T47D (cell line): ENCODE results near the gene AAMP.

Experiments
- DNase-seq, 2 experiments: peaks; one replicate each; pipeline versions ENCODE4 v3.0.0 to v3.0.0-alpha.2; 2011 to 2012; ENCODE audit warnings: low read depth in 1 of 2, low spot score in 1 of 2
- JUND ChIP-seq: IDR thresholded peaks from 2 replicates; pipeline ENCODE4 v1.6.1; 2012; ENCODE audit warnings: low read depth
- in situ Hi-C: cut with HindIII; loops from 2 replicates; pipeline ENCODE4 v1.10.0; 2016; ENCODE audit warnings: low sequenced_read_pairs, low pct_unique_long_range_greater_than_20kb

AAMP gene

DNA sequence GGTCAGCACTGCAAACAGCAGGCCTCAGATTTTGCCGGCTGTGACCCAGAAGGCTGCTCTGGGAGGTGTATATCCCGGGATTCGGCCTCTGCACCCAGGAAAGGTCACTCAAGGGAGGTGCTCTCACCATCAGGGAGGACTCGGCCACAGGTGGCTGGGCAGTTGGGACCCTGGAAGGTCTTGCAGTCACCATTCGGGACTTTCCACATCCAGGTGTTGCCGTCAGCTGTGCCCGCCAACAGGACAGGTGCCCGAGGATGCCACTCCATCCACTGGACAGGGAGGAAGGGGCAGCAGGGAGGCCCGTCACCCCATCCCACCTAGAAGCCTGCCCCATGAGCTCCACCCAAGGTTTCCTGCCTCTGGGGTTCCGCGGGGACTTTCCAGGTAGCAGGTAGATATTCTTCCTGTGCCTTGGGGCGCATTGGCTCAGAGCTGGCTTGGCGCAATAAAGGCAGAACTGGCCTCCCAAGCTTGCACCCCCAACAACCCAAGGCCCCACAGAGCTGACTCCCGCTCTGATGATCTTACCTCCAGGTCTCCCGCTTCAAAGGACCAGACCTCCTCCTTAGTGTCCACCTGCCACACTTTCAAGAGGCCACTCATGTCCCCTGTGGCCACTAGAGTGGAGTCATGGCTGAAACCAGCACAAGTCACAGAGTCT, 3.5 kb downstream of the AAMP start:
- TF ChIP-seq JUND, result no peak
- in situ Hi-C loops, result no loop called here
- no peak for DNase-seq

DNA sequence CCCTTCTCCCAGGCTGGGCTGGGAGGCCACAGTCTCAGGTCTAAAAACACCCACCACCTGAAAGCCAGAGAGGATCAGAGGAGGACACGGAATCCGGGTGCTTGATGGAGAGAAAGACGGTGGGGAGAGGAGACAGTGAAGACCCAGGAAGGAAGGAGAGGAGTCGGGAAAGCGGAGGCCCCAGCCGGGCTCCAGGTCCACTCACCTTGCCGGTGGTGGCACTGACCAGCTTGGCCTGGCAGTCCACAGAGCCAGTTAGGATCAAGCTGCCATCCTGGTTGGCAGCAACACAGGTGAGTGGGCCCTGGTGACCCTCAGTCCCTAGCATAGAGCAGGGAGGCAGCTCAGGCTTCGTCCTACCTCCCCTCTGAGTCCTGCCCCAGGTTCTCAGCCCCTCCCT, 4.3 kb downstream of the AAMP start:
- DNase-seq, result no peak
- in situ Hi-C loops, result no loop called here
- no peak for TF ChIP-seq JUND

DNA sequence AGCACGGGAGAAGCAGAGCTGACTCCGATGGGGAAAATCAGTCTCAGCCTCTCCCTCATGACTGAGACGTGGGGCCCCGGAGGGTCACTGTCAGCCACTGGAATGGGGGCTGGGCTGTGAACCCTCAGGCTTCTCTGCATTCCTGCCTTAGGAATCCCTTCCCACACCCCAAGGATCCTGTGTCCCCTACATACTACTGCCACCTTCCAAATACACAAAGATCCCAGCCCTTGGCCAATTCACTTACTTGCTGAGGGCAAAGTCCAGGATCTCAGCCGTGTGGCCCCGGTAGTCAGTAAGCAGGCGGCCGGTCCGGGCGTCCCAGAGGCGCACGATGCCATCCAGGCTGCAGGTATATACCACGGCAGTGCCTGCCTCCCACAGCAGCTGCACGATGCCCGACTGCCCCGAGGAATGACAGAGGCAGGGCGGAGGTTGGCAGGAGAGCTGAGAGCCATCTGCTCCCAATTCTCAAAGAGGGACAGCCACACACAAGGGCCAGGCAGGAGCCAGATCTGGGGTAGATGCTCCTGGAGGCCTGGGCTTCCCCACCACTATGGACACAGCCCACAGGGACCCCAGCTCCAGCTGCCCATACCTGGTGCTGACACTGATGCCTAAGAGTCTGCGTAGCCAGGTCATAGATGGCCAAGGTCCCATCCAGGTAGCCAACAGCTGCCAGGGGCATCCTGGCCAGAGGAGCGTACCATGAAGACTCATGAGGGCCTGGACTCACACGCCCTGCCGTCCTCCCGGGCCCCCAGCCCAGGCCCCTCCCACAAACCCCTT, 5.0 kb downstream of the AAMP start:
- TF ChIP-seq JUND, result no peak
- in situ Hi-C loops, result no loop called here
- no peak for DNase-seq

DNA sequence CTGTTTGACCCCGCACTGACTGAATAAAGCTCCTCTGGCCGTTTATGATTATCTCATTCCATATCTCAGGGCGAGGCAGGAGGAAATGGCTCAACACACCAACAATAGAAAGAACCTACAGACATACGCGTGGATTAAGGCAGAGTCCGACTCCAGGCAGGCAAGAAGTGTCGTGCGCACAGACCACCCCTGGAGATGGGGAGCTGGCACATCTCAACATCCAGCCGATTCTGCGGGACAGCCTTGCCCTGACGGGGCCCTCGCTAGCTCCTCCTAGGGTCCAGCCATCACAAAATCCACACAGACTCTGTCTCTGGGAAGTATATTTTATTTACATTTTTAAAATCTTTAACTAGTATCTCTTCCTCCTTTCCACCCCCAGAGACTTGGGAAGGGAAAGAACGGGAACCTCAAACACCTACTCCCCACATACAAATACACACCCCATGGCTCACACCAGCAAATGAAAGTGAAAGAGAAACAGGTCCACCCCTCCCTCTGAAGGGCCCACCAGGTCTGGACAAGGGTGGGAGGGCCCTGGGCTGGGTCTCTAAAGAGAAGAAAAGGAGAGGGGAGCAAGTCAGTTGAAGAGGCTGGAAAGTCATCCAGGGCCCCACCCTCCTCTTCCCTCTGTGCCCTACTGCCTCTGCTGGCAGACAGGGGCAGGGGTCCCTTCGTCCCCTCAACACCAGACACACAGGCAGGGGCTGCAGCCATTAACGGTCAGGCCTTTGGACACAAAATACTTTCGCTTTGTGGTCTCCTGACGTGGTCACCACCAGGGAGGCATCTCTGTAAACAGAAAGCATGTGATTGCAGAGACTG, 5.9 kb downstream of the AAMP start:
- TF ChIP-seq JUND, result no peak
- no peak for DNase-seq
- in situ Hi-C loops, result no loop called here

DNA sequence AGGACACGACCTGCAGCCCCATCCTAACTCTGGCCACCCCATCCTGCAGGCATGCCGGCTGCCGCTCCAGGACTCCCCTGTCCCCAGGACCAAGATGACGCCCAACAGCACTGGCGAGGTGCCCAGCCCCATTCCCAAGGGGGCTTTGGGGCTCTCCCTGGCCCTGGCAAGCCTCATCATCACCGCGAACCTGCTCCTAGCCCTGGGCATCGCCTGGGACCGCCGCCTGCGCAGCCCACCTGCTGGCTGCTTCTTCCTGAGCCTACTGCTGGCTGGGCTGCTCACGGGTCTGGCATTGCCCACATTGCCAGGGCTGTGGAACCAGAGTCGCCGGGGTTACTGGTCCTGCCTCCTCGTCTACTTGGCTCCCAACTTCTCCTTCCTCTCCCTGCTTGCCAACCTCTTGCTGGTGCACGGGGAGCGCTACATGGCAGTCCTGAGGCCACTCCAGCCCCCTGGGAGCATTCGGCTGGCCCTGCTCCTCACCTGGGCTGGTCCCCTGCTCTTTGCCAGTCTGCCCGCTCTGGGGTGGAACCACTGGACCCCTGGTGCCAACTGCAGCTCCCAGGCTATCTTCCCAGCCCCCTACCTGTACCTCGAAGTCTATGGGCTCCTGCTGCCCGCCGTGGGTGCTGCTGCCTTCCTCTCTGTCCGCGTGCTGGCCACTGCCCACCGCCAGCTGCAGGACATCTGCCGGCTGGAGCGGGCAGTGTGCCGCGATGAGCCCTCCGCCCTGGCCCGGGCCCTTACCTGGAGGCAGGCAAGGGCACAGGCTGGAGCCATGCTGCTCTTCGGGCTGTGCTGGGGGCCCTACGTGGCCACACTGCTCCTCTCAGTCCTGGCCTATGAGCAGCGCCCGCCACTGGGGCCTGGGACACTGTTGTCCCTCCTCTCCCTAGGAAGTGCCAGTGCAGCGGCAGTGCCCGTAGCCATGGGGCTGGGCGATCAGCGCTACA, 7.0 kb downstream of the AAMP start:
- no peak for TF ChIP-seq JUND
- no peak for DNase-seq
- in situ Hi-C loops, result no loop called here

DNA sequence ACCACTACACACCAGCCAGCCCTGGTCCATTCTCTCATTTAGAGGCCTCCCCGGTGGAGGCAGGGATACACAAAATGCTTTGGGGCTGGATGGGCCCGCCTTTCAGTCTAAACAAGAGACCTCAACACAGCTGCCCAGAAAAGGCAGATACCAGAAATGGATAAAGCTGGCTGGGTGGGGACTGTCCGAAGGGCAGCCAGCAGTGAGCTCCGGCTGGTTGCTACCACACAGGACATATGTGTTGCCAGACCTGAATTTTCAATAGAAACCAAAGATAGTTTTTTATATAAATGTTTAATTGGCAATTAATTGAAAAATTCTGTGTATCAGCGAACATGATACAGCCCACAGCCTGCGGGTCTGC, 7.7 kb downstream of the AAMP start:
- in situ Hi-C loops, result no loop called here
- TF ChIP-seq JUND, result no peak
- DNase-seq, result no peak

DNA sequence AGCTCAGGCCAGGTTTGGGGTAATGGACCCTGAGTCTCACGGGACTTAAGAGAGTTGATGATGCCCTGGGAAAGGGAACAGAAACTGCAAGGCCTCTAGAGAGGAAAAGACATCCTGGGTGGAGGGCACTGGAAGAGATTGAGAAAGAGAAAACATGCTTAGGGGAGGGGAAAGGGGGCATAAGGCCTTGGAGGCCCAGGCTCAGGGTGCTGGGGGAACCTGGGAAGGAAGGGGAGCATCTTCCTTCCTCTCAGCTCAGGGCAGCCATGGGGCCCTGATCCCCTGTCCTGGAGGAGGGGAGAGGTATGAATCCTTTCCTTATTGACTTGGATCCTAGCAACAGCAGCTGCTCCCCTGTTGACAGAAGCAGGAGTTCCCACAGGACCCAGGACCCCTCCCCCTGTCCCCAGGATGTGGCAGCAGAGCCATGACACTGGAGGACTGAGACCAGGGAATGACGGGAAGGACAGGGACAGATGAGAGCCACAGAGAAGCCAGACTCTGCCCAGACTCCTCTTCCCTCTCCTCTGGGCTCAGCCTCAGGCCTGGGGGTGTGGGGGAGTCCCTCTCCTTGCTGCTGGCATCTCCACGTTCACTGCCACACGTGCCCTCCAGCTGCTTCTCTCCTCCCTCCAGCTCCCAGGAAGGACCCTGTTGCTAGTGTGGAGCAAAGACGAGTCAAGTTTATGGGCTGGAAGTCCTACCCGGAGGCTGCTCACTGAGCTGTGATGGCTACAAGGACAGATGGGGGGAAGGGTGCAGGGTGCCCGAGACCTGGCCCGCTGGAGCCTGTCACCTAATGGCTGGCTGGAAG, 8.3 kb downstream of the AAMP start:
- in situ Hi-C loops, result no loop called here
- no peak for TF ChIP-seq JUND
- no peak for DNase-seq

DNA sequence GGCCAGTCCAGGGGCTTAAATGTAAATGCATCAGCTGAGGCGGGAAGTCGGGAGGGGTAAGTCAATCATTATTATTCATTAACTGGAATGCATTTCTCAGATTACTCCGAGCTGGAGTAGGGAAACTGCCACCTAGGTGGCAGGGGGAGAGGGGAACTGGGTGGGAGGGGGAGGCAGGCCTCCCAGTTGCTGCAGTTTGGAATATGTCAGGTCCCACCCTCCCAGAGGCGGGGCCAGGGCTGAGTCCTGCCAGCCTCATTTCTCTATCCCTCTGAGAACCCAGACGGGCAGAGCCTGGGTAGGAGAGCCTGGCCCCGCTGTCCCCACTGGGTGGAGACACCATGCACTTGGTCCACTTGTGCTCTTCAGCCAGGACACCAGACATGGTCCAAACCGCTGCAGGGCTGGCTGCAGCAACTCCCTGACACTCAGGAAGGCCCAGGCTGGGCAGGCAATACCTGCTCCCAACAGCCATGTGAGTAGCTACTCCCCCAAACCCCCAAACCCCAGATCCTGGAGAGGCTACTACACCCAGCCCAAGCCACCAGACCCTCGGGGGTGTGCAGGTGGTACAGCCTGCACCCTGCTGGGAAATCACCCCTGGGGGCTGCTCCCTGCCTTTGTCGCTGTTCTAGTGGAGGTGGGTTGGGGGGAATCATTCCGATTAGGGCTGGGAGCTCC, 9.1 kb downstream of the AAMP start, which contains the start of gene GPBAR1:
Gene GPBAR1 (plus strand): TSS at position 274 of the 681 bp plus-strand sequence. CDS start 1,710 bp downstream, outside the sequence.
- peak in 1 of 2 experiments; percentile 33 for DNase-seq

DNA sequence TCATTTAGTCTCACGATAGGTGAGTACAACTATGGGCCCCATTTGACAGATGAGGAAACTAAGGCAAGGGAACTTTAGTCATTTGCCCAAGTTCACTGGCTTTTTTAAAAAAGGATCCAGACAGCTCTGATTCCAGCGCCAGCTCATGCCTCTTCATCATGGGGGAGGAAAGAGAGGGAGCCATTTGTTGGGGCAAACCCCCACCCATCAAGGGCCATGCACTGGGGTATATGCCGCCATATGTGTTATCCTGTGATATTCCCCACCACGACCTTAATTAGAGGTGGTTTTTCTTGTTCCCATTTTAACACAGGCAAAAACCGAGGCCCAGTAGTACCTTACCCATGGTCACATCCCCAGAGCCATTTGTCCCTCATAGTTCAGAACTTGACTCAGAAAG, 9.8 kb downstream of the AAMP start:
- in situ Hi-C loops, result no loop called here
- DNase-seq, result no peak
- no peak for TF ChIP-seq JUND

More for the DNA sequence above, 9.1 kb downstream of the AAMP start, which contains the start of gene GPBAR1:
- no peak for TF ChIP-seq JUND
- in situ Hi-C loops, result no loop called here

DNA sequence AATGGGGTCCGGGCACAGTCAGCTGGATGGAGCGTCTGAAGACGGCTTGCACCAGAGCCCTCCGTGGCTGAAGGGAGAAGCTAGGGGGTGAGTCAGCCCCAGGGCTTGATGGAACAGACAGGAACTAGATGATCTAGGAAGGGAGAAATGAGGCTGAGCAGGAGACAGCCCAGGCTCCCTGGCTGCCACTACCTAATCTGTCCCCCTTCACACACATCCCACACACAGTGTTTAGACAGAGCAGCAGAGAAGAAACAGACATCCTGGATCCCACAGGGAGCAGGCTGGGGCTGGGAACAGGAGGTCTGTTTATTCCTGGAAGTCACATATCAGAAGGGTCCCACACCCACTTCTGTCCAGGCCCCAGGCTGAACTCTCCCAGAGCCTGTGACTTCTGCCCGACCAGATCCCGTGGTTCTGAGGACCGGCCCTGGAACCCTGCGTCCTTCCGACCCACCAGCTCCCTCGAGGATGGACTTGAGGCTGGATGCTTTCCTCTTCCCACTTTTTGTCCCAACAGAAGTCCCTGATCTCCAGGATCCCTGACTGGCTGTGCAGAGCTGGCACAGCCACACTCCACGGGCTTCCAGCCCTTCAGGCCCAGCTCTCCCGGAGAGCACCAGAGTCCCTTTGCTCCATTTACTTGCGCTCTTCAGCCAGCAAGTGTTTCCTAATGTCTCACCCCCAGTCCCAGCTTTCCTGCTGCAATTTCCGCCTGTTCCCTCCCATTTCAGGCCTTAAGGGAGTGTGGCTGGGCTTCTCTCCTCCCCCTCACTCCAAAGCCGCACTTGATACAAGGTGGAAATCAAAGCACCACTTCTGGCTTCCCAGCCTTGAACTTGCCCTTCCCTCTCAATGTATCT, 10.6 kb downstream of the AAMP start:
- no peak for DNase-seq
- in situ Hi-C loops, result no loop called here
- no peak for TF ChIP-seq JUND
